Measurements from ENCODE around the gene SARDH.
A peak's percentile ranks its signal among the peaks of the same experiment; 100 is the strongest.
"Not testable (repeated sequence)": the region's sequence is repeated elsewhere in the genome, so short reads cannot be mapped to it uniquely, and the experiment has no call there.

SARDH gene

GRCh38 chr9:133759146-133759900 lies 21.2 kb upstream of the SARDH start:
- DNase-seq, result no peak

GRCh38 chr9:133758228-133758627 lies 20.1 kb upstream of the SARDH start:
- no peak for DNase-seq

- DNase-seq, result no peak
Observed at GRCh38 chr9:133754688-133755227, 16.6 kb upstream of the SARDH start.

GRCh38 chr9:133754187-133754586 lies 16.0 kb upstream of the SARDH start:
- no peak for DNase-seq

GRCh38 chr9:133752739-133753446 lies 14.7 kb upstream of the SARDH start:
- no peak for DNase-seq

GRCh38 chr9:133750982-133751649 lies 13.0 kb upstream of the SARDH start:
- no peak for DNase-seq

GRCh38 chr9:133747309-133747708 lies 9.2 kb upstream of the SARDH start:
- DNase-seq, result no peak

GRCh38 chr9:133744528-133744927 lies 6.4 kb upstream of the SARDH start:
- not testable (repeated sequence) for DNase-seq

- peak; percentile 86 for DNase-seq
Observed at GRCh38 chr9:133742849-133743444, 4.8 kb upstream of the SARDH start.

- DNase-seq, result no peak
Observed at GRCh38 chr9:133742251-133742650, 4.1 kb upstream of the SARDH start.

- DNase-seq, result no peak
Observed at GRCh38 chr9:133741716-133742115, 3.6 kb upstream of the SARDH start.

- DNase-seq, result no peak
Observed at GRCh38 chr9:133740911-133741310, 2.8 kb upstream of the SARDH start.

- DNase-seq, result no peak
Observed at GRCh38 chr9:133739408-133740280, 1.5 kb upstream of the SARDH start.

- DNase-seq, result no peak
Observed at GRCh38 chr9:133738640-133739225, 581 bp upstream of the SARDH start.

GRCh38 chr9:133737071-133737773 lies 930 bp downstream of the SARDH start:
- DNase-seq, result peak; percentile 67

- no peak for DNase-seq
Observed at GRCh38 chr9:133735931-133736330, 2.2 kb downstream of the SARDH start.

GRCh38 chr9:133735415-133735775 lies 2.8 kb downstream of the SARDH start:
- peak; percentile 3 for DNase-seq

GRCh38 chr9:133734590-133735414 lies 3.4 kb downstream of the SARDH start:
- no peak for DNase-seq

- DNase-seq, result no peak
Observed at GRCh38 chr9:133733796-133734533, 4.2 kb downstream of the SARDH start.

- DNase-seq, result no peak
Observed at GRCh38 chr9:133733421-133733795, 4.7 kb downstream of the SARDH start.

Measured in NCI-H1092 treated with DMSO at 0.1 percent for 48 hours (cell line).